Left ventricle myocardium inferior (tissue), 1 donor: ENCODE data around the gene RHOF. TPM values are rescaled to one million over a fixed set of nuclear protein-coding genes. Genes with fewer than 3 reads are reported as not detected.

ENCODE experiments used
- DNase-seq: peaks from one replicate; pipeline ENCODE4 v3.0.0-alpha.2; 2020
- H3K27ac ChIP-seq: fragments of 200-600 bp; replicated peaks from 2 replicates; pipeline ENCODE4 v1.8.0; 2021
- H3K27me3 ChIP-seq: fragments of 200-600 bp; 2 replicates; pipeline ENCODE4 v1.8.0; 2021; ENCODE audit warnings: low read depth
- H3K36me3 ChIP-seq: fragments of 200-600 bp; 2 replicates; pipeline ENCODE4 v1.8.0; 2021
- H3K4me1 ChIP-seq: fragments of 200-600 bp; 2 replicates; pipeline ENCODE4 v1.8.0; 2021
- H3K4me3 ChIP-seq: fragments of 200-600 bp; 2 replicates; pipeline ENCODE4 v1.8.0; 2021; ENCODE audit warnings: mild to moderate bottlenecking, moderate library complexity
- H3K9me3 ChIP-seq: fragments of 200-600 bp; replicated peaks from 2 replicates; pipeline ENCODE4 v1.8.0; 2021
- intact Hi-C: fragments of 100-400 bp; cut with micrococcal nuclease; formaldehyde crosslinking; loops from one replicate; pipeline ENCODE4 v1.11.0; 2022
- total RNA-seq: library from RNA; stranded (reverse); fragmentation: NEBNext Ultra II Directional; extraction: Animal tissue kit (Norgen Biotek cat#: 25700); gene quantifications from one replicate; pipeline ENCODE4 v1.2.1, GENCODE V29; 2021
- TF ChIP-seq, protein P1 (sequence below): fragments of 200-600 bp; IDR thresholded peaks from 2 replicates; pipeline ENCODE4 v1.8.0; 2021; ENCODE audit warnings: antibody characterized with exemption, mild to moderate bottlenecking, borderline replicate concordance
- donor health status: DM: no; HTN: yes; CAD: no; lungs with severe emphysema.

Gene RHOF
- total RNA-seq, 1 donor from 2014 or later: 44.3 TPM

DNA sequence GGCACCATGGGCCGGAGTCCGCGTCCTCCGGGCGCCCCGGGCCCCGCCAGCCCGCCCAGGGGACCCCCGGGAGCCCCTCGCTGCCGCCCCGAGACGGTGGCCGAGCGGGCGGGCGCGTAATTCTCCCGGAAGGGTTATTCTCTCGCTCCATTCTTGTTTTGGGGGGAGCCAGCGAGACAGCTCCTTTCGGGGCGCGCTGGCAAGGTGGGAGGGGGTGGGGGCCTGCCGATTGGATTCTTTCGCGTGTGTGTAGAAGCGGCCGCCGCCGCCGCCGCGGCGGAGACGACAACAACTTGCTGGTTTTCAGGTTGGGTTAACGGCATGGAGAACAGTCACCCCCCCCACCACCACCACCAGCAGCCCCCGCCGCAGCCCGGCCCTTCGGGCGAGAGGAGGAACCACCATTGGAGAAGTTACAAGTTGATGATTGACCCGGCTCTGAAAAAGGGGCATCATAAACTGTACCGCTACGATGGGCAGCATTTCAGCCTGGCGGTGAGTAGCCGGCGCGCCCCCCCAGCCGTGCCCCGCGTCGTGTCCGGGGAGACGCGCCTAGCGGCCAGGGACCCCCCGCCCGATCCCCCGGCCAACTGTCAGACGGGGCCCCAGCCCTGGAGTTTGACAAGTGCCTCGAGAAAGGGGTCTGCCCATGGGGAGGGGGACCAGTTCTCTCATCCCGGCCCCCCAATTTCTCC is 11.1 kb upstream of the RHOF start:
- Histone ChIP-seq H3K4me3 (peak overlapping the region; percentile 81), H3K36me3 (peaks cover 18% of the 10 kb centered on the region), H3K4me1 (peaks cover 61% of the 10 kb centered on the region), H3K27ac (peak overlapping the region; percentile 100), H3K9me3 (no peaks in the 10 kb centered on the region), H3K27me3 (no peaks in the 10 kb centered on the region)
- DNase-seq: peak; percentile 38
- TF ChIP-seq, protein P1, sequence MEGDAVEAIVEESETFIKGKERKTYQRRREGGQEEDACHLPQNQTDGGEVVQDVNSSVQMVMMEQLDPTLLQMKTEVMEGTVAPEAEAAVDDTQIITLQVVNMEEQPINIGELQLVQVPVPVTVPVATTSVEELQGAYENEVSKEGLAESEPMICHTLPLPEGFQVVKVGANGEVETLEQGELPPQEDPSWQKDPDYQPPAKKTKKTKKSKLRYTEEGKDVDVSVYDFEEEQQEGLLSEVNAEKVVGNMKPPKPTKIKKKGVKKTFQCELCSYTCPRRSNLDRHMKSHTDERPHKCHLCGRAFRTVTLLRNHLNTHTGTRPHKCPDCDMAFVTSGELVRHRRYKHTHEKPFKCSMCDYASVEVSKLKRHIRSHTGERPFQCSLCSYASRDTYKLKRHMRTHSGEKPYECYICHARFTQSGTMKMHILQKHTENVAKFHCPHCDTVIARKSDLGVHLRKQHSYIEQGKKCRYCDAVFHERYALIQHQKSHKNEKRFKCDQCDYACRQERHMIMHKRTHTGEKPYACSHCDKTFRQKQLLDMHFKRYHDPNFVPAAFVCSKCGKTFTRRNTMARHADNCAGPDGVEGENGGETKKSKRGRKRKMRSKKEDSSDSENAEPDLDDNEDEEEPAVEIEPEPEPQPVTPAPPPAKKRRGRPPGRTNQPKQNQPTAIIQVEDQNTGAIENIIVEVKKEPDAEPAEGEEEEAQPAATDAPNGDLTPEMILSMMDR: no peak
- intact Hi-C loops: no loop called here

DNA sequence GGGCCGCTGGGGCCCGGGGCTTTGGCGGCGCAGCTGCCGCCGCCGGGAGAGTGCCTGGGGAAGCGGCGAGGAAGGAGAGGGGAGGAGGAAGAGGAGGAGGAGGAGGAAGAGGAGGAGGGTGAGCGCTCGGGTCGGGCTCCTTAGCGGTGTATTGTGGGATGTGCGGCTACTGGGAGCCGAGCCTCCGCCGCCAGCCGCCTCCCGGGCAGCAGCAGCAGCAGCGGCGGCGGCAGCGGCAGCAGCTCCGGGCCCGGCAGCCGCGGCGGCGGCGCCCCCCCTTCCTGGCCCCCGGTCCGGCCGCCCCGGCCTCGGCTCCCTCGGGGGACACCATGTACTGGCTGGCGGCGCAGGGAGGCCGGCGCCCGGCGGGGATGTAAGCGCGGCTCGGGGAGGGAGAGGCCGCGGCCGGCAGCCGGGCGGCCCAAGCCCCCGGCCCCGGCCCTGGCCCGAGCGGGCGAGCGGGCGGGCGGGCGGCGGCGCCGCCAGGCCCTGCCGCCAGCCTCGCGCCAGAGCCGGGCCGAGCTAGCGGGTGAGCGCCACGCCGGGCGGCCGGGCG is 10.5 kb upstream of the RHOF start, which contains the start of gene SETD1B:
Gene SETD1B (plus strand): TSS at position 149 of the 556 bp plus-strand sequence. CDS start 729 bp downstream, outside the sequence.
- Histone ChIP-seq H3K4me1 (peaks cover 67% of the 10 kb centered on the region), H3K27ac (peak within 1 kb of the TSS; percentile 100), H3K9me3 (no peaks in the 10 kb centered on the region), H3K27me3 (no peaks in the 10 kb centered on the region), H3K4me3 (peak within 1 kb of the TSS; percentile 81), H3K36me3 (peaks cover 12% of the 10 kb centered on the region)
- intact Hi-C loops: no loop called here
- TF ChIP-seq, protein P1: no peak
- DNase-seq: peak; percentile 68

DNA sequence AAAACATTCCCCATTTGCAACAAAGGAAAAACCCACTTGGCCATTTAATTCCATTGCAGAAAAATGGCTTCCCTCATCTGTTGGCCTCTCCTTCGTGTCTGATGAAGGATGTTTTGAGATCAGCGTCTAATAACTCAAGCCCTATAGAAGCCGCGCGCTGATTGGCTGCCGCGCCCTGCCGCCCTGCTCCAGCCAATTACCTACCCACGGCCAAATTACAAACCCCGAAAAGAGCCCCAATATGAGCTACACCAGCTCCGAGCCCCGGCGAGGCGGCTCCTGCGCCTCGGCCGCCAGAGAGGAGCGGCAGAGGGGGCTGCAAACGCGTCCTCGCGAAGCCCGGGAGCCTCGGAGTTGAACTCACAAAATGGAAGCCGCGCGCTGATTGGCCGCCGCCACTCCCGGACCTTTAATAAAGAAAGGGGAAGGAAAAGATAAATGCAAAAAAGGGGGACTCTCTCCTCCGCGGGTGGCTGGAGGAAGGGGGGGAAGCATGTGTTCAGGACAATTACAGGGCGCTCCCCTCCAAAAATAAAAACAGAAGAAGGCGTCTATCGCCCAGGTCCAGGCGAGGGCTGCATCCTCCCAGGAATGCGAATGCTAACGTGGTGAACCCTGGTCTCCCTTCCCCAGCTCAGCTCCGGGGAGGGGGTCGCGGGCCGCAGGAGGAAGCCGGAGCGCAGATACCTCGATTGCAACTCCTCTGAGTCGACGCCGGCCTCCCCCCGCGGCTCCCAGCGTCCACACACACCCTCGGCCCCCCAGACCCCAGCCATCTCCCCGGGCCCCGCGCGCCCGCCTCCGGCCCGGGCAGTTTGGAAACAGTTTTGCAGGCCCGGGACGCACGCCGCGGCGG is 9.6 kb upstream of the RHOF start:
- Histone ChIP-seq H3K9me3 (no peaks in the 10 kb centered on the region), H3K36me3 (peaks cover 4% of the 10 kb centered on the region), H3K4me3 (peak overlapping the region; percentile 81), H3K4me1 (peaks cover 76% of the 10 kb centered on the region), H3K27ac (peak overlapping the region; percentile 100), H3K27me3 (no peaks in the 10 kb centered on the region)
- intact Hi-C loops: no loop called here
- DNase-seq: peak; percentile 89
- TF ChIP-seq, protein P1: no peak

DNA sequence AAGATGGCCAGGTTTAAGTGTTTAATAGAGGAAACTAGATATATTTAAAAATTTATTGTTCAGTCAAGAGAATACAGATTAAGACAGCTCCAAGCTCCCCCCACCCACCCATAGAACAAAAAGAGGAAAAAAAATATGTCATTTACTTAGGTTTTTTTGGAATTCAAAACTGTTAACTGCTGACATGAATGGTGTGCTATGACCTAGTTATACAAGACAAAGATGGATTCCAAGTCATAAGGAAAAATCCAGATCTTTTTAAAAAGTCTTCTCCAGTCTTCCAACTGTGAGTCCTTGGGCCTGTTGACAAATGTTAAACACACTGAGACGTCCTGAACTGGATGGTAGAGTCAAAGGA is 9.0 kb upstream of the RHOF start:
- H3K4me1 ChIP-seq: peaks cover 79% of the 10 kb centered on the region
- peak overlapping the region; percentile 100 for H3K27ac ChIP-seq
- H3K9me3 ChIP-seq: no peaks in the 10 kb centered on the region
- intact Hi-C loops: no loop called here
- no peaks in the 10 kb centered on the region for H3K36me3 ChIP-seq
- DNase-seq: no peak
- H3K4me3 ChIP-seq: peak overlapping the region; percentile 81
- TF ChIP-seq, protein P1: no peak
- no peaks in the 10 kb centered on the region for H3K27me3 ChIP-seq

DNA sequence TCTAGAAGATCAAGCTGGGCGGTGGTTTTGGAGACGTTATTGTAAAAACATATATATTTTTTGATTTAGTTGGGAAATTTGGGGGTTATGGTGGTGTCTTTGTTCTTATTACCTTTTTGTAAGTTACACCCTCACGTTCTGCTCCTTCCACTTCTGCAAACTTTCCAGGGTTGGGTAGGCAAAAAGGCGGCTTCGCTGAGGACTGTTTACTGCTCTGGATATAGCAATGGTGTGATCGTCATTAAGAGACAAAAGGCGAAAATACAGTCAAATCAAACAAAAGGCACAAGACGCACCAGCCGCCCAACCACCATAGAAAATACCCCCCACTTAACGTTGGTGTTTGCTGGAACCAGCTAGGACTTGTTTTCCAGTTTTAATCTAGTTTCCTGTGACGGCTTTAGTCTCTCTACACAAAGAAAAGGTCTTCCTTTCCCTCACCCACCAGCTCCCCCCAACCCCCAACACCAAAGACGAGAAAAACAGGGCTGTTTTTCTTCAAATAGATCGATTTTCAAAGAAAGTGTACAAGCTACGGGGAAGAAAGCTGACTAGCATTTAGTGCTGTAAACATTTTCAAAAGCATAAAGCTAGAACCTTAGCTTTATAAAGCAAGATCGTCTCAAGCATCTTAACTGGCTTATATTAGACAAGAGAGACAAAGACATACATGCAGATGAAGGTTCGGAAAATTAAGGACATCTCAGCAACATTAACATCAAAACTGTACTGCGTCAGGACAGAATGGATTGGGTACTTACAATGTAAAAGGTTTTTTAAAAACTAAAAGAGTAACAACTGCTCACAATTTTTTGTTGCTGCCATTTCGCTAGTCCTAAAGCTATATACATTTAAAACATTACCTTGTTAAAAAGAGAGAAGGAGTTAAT is 8.4 kb upstream of the RHOF start:
- Histone ChIP-seq H3K27ac (peak overlapping the region; percentile 100), H3K9me3 (no peaks in the 10 kb centered on the region), H3K4me1 (peaks cover 78% of the 10 kb centered on the region), H3K36me3 (no peaks in the 10 kb centered on the region), H3K27me3 (no peaks in the 10 kb centered on the region), H3K4me3 (peak overlapping the region; percentile 81)
- intact Hi-C loops: no loop called here
- TF ChIP-seq, protein P1: no peak
- no peak for DNase-seq
